NCI-H526 treated with DMSO at 0.1 percent for 48 hours (cell line): ENCODE measurements around the gene ZNF280C.
A peak's percentile ranks its signal among the peaks of the same experiment; 100 is the strongest.

Experiments
- DNase-seq: peaks from one replicate; lab custom pipeline; 2025; lab: John Stamatoyannopoulos, UW

Gene ZNF280C

GRCh38 chrX:130174937-130175336 lies 93.8 kb downstream of the ZNF280C start:
- DNase-seq = no peak

GRCh38 chrX:130174045-130174704 lies 94.5 kb downstream of the ZNF280C start:
- no peak for DNase-seq

- DNase-seq = no peak
Observed at GRCh38 chrX:130173190-130173895, 95.4 kb downstream of the ZNF280C start.

- DNase-seq = peak; percentile 21
Observed at GRCh38 chrX:130172127-130172845, 96.4 kb downstream of the ZNF280C start.

GRCh38 chrX:130171446-130172126 lies 97.1 kb downstream of the ZNF280C start, which contains the start of gene RAB33A:
TSS of gene RAB33A (plus strand) at chrX:130171962. CDS start at chrX:130172063, 101 bp downstream.
- peak; percentile 31 for DNase-seq

- DNase-seq = peak; percentile 77
Observed at GRCh38 chrX:130170752-130171445, 97.8 kb downstream of the ZNF280C start.

- no peak for DNase-seq
Observed at GRCh38 chrX:130167040-130167439, 101.7 kb downstream of the ZNF280C start.

GRCh38 chrX:130166503-130166777 lies 102.3 kb downstream of the ZNF280C start:
- no peak for DNase-seq

- DNase-seq = peak; percentile 95
Observed at GRCh38 chrX:130165703-130166502, 102.8 kb downstream of the ZNF280C start, which contains the start of gene AIFM1. TSS of gene AIFM1 (minus strand) at chrX:130165841. CDS start at chrX:130165656, 185 bp downstream.

- no peak for DNase-seq
Observed at GRCh38 chrX:130165181-130165702, 103.5 kb downstream of the ZNF280C start.

GRCh38 chrX:130163398-130163797 lies 105.3 kb downstream of the ZNF280C start:
- no peak for DNase-seq

GRCh38 chrX:130162094-130162735 lies 106.5 kb downstream of the ZNF280C start:
- DNase-seq = no peak

- no peak for DNase-seq
Observed at GRCh38 chrX:130159776-130160175, 108.9 kb downstream of the ZNF280C start.

GRCh38 chrX:130158311-130158710 lies 110.4 kb downstream of the ZNF280C start:
- DNase-seq = no peak

GRCh38 chrX:130155564-130155963 lies 113.1 kb downstream of the ZNF280C start:
- DNase-seq = no peak
